HepG2 (cell line): ENCODE data around the gene TGFBRAP1. TPM values are rescaled to one million over a fixed set of nuclear protein-coding genes. Genes with fewer than 3 reads are reported as not detected.

Experiments
- KDM2A ChIP-seq: sonication (generic); formaldehyde crosslinking; IDR thresholded peaks from 2 replicates; pipeline ENCODE4 v1.4.0; 2020; ENCODE audit warnings: low read depth, missing genetic modification reagents, borderline replicate concordance
- SKI ChIP-seq: fragments of 450-650 bp; IDR thresholded peaks from one replicate; pipeline ENCODE4 v1.6.1; 2018; ENCODE audit warnings: mild to moderate bottlenecking; ENCODE audit not compliant: partially characterized antibody
- YEATS2 ChIP-seq: sonication (generic); formaldehyde crosslinking; IDR thresholded peaks from 2 replicates; pipeline ENCODE4 v1.4.0; 2020; ENCODE audit warnings: missing genetic modification reagents, borderline replicate concordance
- ZNF251 ChIP-seq: sonication (generic); formaldehyde crosslinking; IDR thresholded peaks from 2 replicates; pipeline ENCODE4 v1.9.0; 2021; ENCODE audit warnings: mild to moderate bottlenecking, missing genetic modification reagents
- ZNF292 ChIP-seq: sonication (generic); formaldehyde crosslinking; IDR thresholded peaks from 2 replicates; pipeline ENCODE4 v1.8.1; 2022; ENCODE audit warnings: mild to moderate bottlenecking, low read depth, missing genetic modification reagents, borderline replicate concordance
- ZNF451 ChIP-seq: sonication (generic); formaldehyde crosslinking; IDR thresholded peaks from 2 replicates; pipeline ENCODE4 v1.5.0; 2020; ENCODE audit warnings: mild to moderate bottlenecking, missing genetic modification reagents
- ZNF605 ChIP-seq: sonication (generic); formaldehyde crosslinking; IDR thresholded peaks from 2 replicates; pipeline ENCODE4 v1.8.0; 2022; ENCODE audit warnings: mild to moderate bottlenecking, missing genetic modification reagents
- ZNF619 ChIP-seq: sonication (generic); formaldehyde crosslinking; IDR thresholded peaks from 2 replicates; pipeline ENCODE4 v1.4.0; 2020; ENCODE audit warnings: mild to moderate bottlenecking, missing genetic modification reagents
- ZNF792 ChIP-seq: IDR thresholded peaks from 2 replicates; pipeline ENCODE4 v1.6.1; 2016
- polyA plus RNA-seq, 8 experiments: library from polyadenylated mRNA; depleted of rRNA in 3 of 8; stranded (reverse) in 7 of 8; unstranded in 1 of 8; fragments of >200 nt; fragmentation: Illumina TruSeq in 4 of 8; extraction: Trizol in 4 of 8; gene quantifications; 2 replicates each; pipeline versions ENCODE4 v1.2.1 to v1.2.3, GENCODE V29; 2011 to 2016; ENCODE audit warnings: low read depth in 4 of 8, missing spikeins in 1 of 8, mixed read lengths in 1 of 8; ENCODE audit not compliant: insufficient read depth in 1 of 8
- total RNA-seq, 5 experiments: library from RNA; depleted of rRNA; stranded (reverse); fragments of >200 nt; fragmentation: Illumina TruSeq; extraction: Trizol; gene quantifications; 2 replicates each; pipeline ENCODE4 v1.2.3, GENCODE V29; 2016; ENCODE audit warnings: low read depth in 1 of 5
- TF ChIP-seq, protein P1 (sequence below): sonication (generic); formaldehyde crosslinking; IDR thresholded peaks from 2 replicates; pipeline ENCODE4 v1.4.0; 2020; ENCODE audit warnings: missing genetic modification reagents, mild to moderate bottlenecking, borderline replicate concordance
- TF ChIP-seq, protein P2 (sequence below): sonication (generic); formaldehyde crosslinking; IDR thresholded peaks from 2 replicates; pipeline ENCODE4 v1.4.0; 2020; ENCODE audit warnings: mild to moderate bottlenecking, low read depth, missing genetic modification reagents
- TF ChIP-seq, protein P3 (sequence below): sonication (generic); formaldehyde crosslinking; IDR thresholded peaks from 2 replicates; pipeline ENCODE4 v1.4.0; 2020; ENCODE audit warnings: missing genetic modification reagents

The TGFBRAP1 gene
- total and polyA plus RNA-seq, 2 of the 13 experiments (the other 11 are each of a cell fraction or from before 2014, with no cell fraction given): 12.7 to 22.9 TPM

DNA sequence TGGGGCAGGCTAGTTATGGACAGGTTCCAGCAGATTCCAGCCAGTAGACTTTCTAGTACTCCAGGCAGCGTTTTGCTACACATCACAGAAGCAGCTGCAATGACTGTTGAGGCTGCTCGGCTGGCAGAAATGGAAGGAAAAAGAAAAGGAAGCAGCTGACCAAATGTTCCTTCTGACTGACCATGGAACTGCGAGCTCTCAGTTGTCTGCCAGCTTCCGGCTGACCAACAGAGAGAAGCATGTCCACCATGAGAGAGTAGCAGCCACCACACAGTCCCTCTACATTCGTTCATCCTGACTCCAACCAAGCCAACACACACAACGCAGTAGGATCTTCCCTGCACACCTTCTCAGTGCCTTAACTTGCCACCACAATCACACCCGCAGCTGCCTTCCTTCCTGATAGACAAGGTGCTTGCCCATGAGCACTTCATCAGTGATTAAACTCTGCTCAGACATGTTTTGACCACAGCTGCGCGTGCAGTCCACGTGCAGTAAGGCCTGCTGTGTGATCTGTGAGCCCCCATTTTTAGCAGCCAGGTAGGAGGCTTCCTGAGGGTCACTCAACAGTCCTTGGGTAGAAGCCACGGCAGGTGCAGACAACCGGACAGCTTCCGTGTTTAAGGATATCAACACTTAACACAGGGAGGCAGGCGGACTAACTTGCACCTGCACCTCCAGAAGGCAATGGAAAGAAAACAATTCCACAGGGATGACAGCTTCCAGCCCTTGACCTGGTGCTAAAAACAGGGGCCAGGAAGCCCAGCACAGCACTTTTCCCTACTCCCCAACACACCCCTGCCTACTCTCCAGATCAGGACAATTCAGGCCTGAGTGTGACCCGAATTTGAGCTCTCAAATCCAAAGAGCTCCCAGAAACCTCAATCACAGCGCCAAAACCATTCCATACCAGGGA is 996 bp downstream of the TGFBRAP1 start (continued):
- TF ChIP-seq, protein P1, sequence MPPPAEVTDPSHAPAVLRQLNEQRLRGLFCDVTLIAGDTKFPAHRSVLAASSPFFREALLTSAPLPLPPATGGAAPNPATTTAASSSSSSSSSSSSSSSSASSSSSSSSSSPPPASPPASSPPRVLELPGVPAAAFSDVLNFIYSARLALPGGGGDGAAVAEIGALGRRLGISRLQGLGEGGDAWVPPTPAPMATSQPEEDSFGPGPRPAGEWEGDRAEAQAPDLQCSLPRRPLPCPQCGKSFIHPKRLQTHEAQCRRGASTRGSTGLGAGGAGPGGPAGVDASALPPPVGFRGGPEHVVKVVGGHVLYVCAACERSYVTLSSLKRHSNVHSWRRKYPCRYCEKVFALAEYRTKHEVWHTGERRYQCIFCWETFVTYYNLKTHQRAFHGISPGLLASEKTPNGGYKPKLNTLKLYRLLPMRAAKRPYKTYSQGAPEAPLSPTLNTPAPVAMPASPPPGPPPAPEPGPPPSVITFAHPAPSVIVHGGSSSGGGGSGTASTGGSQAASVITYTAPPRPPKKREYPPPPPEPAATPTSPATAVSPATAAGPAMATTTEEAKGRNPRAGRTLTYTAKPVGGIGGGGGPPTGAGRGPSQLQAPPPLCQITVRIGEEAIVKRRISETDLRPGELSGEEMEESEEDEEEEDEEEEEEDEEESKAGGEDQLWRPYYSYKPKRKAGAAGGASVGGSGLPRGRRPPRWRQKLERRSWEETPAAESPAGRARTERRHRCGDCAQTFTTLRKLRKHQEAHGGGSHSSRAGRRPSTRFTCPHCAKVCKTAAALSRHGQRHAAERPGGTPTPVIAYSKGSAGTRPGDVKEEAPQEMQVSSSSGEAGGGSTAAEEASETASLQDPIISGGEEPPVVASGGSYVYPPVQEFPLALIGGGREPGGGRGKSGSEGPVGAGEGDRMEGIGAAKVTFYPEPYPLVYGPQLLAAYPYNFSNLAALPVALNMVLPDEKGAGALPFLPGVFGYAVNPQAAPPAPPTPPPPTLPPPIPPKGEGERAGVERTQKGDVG (CRISPR knock-in tag): peak; percentile 57; the same call in 1 of the 2 replicates
- TF ChIP-seq, protein P2, sequence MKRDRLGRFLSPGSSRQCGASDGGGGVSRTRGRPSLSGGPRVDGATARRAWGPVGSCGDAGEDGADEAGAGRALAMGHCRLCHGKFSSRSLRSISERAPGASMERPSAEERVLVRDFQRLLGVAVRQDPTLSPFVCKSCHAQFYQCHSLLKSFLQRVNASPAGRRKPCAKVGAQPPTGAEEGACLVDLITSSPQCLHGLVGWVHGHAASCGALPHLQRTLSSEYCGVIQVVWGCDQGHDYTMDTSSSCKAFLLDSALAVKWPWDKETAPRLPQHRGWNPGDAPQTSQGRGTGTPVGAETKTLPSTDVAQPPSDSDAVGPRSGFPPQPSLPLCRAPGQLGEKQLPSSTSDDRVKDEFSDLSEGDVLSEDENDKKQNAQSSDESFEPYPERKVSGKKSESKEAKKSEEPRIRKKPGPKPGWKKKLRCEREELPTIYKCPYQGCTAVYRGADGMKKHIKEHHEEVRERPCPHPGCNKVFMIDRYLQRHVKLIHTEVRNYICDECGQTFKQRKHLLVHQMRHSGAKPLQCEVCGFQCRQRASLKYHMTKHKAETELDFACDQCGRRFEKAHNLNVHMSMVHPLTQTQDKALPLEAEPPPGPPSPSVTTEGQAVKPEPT (CRISPR knock-in tag): peak; percentile 90; the same call in 1 of the 2 replicates
- TF ChIP-seq ZNF251 (CRISPR knock-in tag): peak; percentile 98; the same call in 1 of the 2 replicates
- peak; percentile 49; the same call in 1 of the 2 replicates for TF ChIP-seq KDM2A (CRISPR knock-in tag)
- TF ChIP-seq ZNF451 (CRISPR knock-in tag): peak; percentile 73; the same call in 1 of the 2 replicates
- peak; percentile 84 for TF ChIP-seq ZNF619 (CRISPR knock-in tag)
- TF ChIP-seq, protein P3, sequence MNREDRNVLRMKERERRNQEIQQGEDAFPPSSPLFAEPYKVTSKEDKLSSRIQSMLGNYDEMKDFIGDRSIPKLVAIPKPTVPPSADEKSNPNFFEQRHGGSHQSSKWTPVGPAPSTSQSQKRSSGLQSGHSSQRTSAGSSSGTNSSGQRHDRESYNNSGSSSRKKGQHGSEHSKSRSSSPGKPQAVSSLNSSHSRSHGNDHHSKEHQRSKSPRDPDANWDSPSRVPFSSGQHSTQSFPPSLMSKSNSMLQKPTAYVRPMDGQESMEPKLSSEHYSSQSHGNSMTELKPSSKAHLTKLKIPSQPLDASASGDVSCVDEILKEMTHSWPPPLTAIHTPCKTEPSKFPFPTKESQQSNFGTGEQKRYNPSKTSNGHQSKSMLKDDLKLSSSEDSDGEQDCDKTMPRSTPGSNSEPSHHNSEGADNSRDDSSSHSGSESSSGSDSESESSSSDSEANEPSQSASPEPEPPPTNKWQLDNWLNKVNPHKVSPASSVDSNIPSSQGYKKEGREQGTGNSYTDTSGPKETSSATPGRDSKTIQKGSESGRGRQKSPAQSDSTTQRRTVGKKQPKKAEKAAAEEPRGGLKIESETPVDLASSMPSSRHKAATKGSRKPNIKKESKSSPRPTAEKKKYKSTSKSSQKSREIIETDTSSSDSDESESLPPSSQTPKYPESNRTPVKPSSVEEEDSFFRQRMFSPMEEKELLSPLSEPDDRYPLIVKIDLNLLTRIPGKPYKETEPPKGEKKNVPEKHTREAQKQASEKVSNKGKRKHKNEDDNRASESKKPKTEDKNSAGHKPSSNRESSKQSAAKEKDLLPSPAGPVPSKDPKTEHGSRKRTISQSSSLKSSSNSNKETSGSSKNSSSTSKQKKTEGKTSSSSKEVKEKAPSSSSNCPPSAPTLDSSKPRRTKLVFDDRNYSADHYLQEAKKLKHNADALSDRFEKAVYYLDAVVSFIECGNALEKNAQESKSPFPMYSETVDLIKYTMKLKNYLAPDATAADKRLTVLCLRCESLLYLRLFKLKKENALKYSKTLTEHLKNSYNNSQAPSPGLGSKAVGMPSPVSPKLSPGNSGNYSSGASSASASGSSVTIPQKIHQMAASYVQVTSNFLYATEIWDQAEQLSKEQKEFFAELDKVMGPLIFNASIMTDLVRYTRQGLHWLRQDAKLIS (CRISPR knock-in tag): peak; percentile 83; the same call in 1 of the 2 replicates
- peak; percentile 84; the same call in 1 of the 2 replicates for TF ChIP-seq ZNF292 (CRISPR knock-in tag)
- TF ChIP-seq ZNF605: peak; percentile 95
- no peak for TF ChIP-seq ZNF792 (CRISPR knock-in tag)
- TF ChIP-seq YEATS2 (CRISPR knock-in tag): peak; percentile 58; the same call in 1 of the 2 replicates
- TF ChIP-seq SKI: no peak
